ENCODE results near the gene SCEL.

DNA sequence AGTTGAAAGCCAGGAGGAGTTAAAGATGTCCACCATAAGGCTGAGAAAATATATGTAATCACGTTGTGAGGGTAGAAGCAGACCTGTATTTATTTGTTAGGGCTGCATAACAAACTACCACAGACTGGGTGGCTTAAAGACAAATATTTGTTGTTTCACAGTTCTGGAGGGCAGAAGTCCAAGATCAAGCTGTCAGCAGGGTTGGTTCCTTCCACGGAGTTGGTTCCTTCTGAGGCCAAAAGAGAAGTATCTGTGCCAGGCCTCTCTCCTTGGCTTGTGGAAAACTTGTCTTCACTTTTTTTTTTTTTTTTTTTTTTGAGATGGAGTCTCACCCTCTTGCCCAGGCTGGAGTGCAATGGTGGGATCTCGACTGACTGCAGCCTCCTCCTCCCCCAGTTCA lies 88.3 kb downstream of the SCEL start:
- TF ChIP-seq POLR2A (IDR thresholded peaks at IDR 0.05; ENCODE audit: low read depth, low read length), result no peak
- TF ChIP-seq CTCF (conservative IDR thresholded peaks at IDR 0.05; ENCODE audit: low read depth, low read length), result no peak
- no peak for TF ChIP-seq SMC3 (IDR thresholded peaks at IDR 0.05; ENCODE audit: low read depth, low read length)
- no peak for TF ChIP-seq RAD21 (IDR thresholded peaks at IDR 0.05; ENCODE audit: low read length)

All from IMR-90 (cell line).